ENCODE measurements around the gene FLAD1. TPM values are rescaled to one million over a fixed set of nuclear protein-coding genes. Genes with fewer than 3 reads are reported as not detected.

The FLAD1 gene
- polyA plus RNA-seq, 2 of the 4 experiments (the other 2 are of a cell fraction), result 34.1 to 43.5 TPM

DNA sequence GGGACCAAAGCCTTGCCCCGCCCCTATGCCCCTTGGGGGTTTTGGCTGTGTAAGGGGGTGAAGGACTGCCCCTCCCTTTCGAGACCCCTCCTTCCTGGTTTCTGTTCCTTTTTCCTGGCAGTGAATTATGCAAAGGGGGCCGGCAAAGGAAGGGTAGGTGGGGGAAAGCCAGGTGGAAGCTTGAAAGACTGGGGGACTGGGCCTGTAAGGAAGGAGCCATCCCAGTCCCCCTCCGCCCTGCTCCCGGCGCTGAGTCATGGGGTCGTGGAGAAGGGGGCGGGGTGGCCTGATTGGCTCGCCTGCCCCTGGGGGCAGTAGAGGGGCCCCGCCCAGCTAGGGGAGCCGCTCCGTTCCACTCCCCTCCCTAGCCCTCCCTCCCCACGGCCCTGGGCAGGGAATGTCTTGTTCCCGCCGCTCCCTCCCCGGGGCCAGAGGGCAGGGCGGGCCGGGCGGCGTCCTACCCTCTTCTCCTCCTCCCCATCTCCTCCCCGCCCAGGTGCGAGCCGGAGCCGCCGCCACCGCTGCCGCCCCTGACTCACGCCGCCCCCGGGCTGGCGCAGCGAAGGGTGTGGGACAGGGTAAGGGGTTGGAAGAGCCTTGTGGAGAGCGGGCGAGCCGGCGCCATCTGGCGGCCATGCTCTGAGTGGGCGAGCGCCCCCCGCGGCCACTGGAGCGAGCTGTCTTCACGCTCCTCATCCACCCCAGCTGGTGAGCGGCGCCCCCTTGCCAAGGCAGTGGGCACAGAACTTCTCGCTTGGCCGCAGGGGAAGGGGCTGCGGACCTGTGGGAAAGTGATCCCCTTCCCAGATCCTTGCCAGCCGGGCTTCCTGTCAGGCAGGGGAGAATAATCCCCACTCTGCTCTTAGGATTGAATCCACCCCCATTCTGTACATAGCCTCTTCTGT lies 34.1 kb downstream of the FLAD1 start:
- Histone ChIP-seq H3K27ac (peak overlapping the region; percentile 96 to 99), H3K4me1 (peaks cover 74% of the 10 kb centered on the region), H3K4me3 (peak overlapping the region; percentile 29), H3K4me2 (peak overlapping the region; percentile 76), H3K9me3 (no peaks in the 10 kb centered on the region)
- ChIA-PET CTCF (interaction anchor here (0.6 to 2.2 kb wide), 9 partner anchors 68 to 153 kb away, joined by 3 to 8 read pairs (median 3); no protein-coding TSS in a partner anchor), POLR2A (interaction anchor here (0.6 to 2.8 kb wide), 6 partner anchors 10 to 62 kb away, joined by 3 to 23 read pairs (median 12); partner anchors contain the start of genes CKS1B and SHC1)
- TF ChIP-seq CEBPB (IDR thresholded peaks at IDR 0.05) (no peak), MAFK (IDR thresholded peaks at IDR 0.05; ENCODE audit: partially characterized antibody) (peak; percentile 57), RAD21 (conservative IDR thresholded peaks at IDR 0.05 in 1 of 2, IDR thresholded peaks at IDR 0.05 in 1 of 2) (peak; percentile 85 to 97), MYC (IDR thresholded peaks at IDR 0.05; ENCODE audit: borderline replicate concordance, low read length) (peak; percentile 78), EP300 (IDR thresholded peaks at IDR 0.05) (peak in 1 of 2 experiments; percentile 30; a peak in 1 of 5 replicates), NFE2L2 (conservative IDR thresholded peaks at IDR 0.05; ENCODE audit: low read length) (peak; percentile 30), POLR2AphosphoS2 (conservative IDR thresholded peaks at IDR 0.05; ENCODE audit: low read length) (no peak), RNF2 (IDR thresholded peaks at IDR 0.05; ENCODE audit: borderline replicate concordance, low read depth) (no peak), JUNB (IDR thresholded peaks at IDR 0.05) (peak; percentile 46; the same call in 1 of the 2 replicates), HOXB5 (CRISPR knock-in tag; IDR thresholded peaks at IDR 0.05) (peak; percentile 16; the same call in 1 of the 2 replicates), NPAS2 (CRISPR knock-in tag; IDR thresholded peaks at IDR 0.05; ENCODE audit: borderline replicate concordance) (peak; percentile 32; the same call in 1 of the 2 replicates), BHLHE40 (IDR thresholded peaks at IDR 0.05; ENCODE audit: low read depth, low read length) (no peak), NR3C1 (IDR thresholded peaks at IDR 0.05) (peak; percentile 81; the same call in 1 of the 3 replicates), SMC3 (IDR thresholded peaks at IDR 0.05) (peak; percentile 99), KDM1A (IDR thresholded peaks at IDR 0.05; ENCODE audit: low read depth) (no peak), JUN (IDR thresholded peaks at IDR 0.05) (peak; percentile 51 to 96; a peak in 3 of 5 replicates), SREBF2 (IDR thresholded peaks at IDR 0.05) (no peak), GATA3 (IDR thresholded peaks at IDR 0.05; ENCODE audit: borderline replicate concordance) (peak; percentile 64), FOSL2 (IDR thresholded peaks at IDR 0.05) (peak; percentile 11; the same call in 1 of the 2 replicates), FOSL2 (CRISPR knock-in tag; IDR thresholded peaks at IDR 0.05) (peak; percentile 89)
- TF ChIP-seq, protein P1, sequence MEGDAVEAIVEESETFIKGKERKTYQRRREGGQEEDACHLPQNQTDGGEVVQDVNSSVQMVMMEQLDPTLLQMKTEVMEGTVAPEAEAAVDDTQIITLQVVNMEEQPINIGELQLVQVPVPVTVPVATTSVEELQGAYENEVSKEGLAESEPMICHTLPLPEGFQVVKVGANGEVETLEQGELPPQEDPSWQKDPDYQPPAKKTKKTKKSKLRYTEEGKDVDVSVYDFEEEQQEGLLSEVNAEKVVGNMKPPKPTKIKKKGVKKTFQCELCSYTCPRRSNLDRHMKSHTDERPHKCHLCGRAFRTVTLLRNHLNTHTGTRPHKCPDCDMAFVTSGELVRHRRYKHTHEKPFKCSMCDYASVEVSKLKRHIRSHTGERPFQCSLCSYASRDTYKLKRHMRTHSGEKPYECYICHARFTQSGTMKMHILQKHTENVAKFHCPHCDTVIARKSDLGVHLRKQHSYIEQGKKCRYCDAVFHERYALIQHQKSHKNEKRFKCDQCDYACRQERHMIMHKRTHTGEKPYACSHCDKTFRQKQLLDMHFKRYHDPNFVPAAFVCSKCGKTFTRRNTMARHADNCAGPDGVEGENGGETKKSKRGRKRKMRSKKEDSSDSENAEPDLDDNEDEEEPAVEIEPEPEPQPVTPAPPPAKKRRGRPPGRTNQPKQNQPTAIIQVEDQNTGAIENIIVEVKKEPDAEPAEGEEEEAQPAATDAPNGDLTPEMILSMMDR (IDR thresholded peaks at IDR 0.05), result peak; percentile 100
- TF ChIP-seq, protein P2, sequence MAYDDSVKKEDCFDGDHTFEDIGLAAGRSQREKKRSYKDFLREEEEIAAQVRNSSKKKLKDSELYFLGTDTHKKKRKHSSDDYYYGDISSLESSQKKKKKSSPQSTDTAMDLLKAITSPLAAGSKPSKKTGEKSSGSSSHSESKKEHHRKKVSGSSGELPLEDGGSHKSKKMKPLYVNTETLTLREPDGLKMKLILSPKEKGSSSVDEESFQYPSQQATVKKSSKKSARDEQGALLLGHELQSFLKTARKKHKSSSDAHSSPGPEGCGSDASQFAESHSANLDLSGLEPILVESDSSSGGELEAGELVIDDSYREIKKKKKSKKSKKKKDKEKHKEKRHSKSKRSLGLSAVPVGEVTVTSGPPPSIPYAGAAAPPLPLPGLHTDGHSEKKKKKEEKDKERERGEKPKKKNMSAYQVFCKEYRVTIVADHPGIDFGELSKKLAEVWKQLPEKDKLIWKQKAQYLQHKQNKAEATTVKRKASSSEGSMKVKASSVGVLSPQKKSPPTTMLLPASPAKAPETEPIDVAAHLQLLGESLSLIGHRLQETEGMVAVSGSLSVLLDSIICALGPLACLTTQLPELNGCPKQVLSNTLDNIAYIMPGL (CRISPR knock-in tag; IDR thresholded peaks at IDR 0.05; ENCODE audit: borderline replicate concordance), result peak; percentile 74; the same call in 1 of the 2 replicates
- TF ChIP-seq, protein P3, sequence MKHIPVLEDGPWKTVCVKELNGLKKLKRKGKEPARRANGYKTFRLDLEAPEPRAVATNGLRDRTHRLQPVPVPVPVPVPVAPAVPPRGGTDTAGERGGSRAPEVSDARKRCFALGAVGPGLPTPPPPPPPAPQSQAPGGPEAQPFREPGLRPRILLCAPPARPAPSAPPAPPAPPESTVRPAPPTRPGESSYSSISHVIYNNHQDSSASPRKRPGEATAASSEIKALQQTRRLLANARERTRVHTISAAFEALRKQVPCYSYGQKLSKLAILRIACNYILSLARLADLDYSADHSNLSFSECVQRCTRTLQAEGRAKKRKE (CRISPR knock-in tag; IDR thresholded peaks at IDR 0.05; ENCODE audit: low read depth), result no peak
- TF ChIP-seq, protein P4, sequence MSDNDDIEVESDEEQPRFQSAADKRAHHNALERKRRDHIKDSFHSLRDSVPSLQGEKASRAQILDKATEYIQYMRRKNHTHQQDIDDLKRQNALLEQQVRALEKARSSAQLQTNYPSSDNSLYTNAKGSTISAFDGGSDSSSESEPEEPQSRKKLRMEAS (IDR thresholded peaks at IDR 0.05), result peak; percentile 94
- ATAC-seq (peak; percentile 83 to 90), DNase-seq (ENCODE audit: low read depth in 1 of 2, low spot score in 1 of 2) (peak; percentile 84 to 98), FAIRE-seq (no peak)
- WGBS (ENCODE audit: missing lambda C conversion rate), result 1% methylated on average over 33 of the region's 49 CpGs
